Measurements from ENCODE around the gene PLCXD3. TPM values are rescaled to one million over a fixed set of nuclear protein-coding genes. Genes with fewer than 3 reads are reported as not detected.

The PLCXD3 gene
- total and polyA plus RNA-seq, 9 of the 15 experiments (the other 6 are each of a cell fraction or from before 2014, with no cell fraction given), result not detected

DNA sequence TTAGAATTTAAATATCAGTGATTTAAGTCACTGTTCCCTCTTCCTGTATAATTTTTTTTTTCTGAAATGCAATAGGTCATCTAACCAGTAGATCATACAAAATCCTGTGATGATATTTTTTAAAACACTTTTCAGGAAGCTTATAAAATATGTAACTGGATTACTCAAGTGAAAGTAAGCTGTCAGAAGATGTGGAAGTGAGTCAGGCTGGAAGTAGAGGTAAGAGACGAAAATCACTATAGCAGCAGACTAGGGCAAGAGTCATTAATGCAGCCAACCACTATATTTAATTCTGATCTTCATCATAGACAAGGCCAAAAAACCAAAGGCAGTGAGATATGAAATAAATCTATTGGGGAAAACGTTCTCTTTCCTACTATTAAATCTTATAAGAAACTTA is 231.4 kb downstream of the PLCXD3 start:
- no peak overlapping the region for H3K9ac ChIP-seq (ENCODE audit: insufficient read depth in 1 of 2, low read depth in 2 of 2, low read length in 2 of 2)
- H3K4me1 ChIP-seq (replicated peaks in 1 of 2; ENCODE audit: control insufficient read depth in 2 of 2, insufficient read depth in 2 of 2, low read length in 2 of 2), result no peaks in the 10 kb centered on the region
- no peak overlapping the region for H2AFZ ChIP-seq (ENCODE audit: low read depth, low read length)
- H3K36me3 ChIP-seq (ENCODE audit: control insufficient read depth, insufficient read depth, low read length), result no peaks in the 10 kb centered on the region
- H3K9me3 ChIP-seq (replicated peaks; ENCODE audit: control insufficient read depth, insufficient read depth, low read depth, low read length), result no peaks in the 10 kb centered on the region
- no peak overlapping the region for H3K27ac ChIP-seq (ENCODE audit: extremely low read depth, low read depth, low read length)
- intact Hi-C loops (cut with micrococcal nuclease) (no loop called here), in situ Hi-C loops (cut with MboI) (no loop called here)
- no peak for ATAC-seq
- H3K4me2 ChIP-seq (ENCODE audit: insufficient read depth, low read length), result no peak overlapping the region
- FAIRE-seq, result no peak
- CTCF ChIA-PET (ENCODE audit: low intra/inter-chr PET ratio), result no interaction called here
- no peak for DNase-seq (ENCODE audit: extremely low read depth in 1 of 4, low spot score in 3 of 4)
- no peaks in the 10 kb centered on the region for H3K9me1 ChIP-seq (ENCODE audit: control insufficient read depth, insufficient read depth, low read length)
- H3K79me2 ChIP-seq (ENCODE audit: control insufficient read depth, insufficient read depth, low read length), result no peaks in the 10 kb centered on the region
- no peaks in the 10 kb centered on the region for H4K20me1 ChIP-seq (replicated peaks; ENCODE audit: control insufficient read depth, insufficient read depth, low read length)
- 3% methylated on average over 2 of the region's 2 CpGs for WGBS (ENCODE audit: insufficient coverage, low coverage, missing lambda C conversion rate)
- TF ChIP-seq GTF2A2 (tag; IDR thresholded peaks at IDR 0.05) (no peak), PRPF4 (IDR thresholded peaks at IDR 0.05; ENCODE audit: insufficient read depth, low read depth, low read length, poor library complexity, severe bottlenecking) (no peak), STAG1 (CRISPR knock-in tag; IDR thresholded peaks at IDR 0.05; ENCODE audit: borderline replicate concordance) (no peak), ZNF347 (CRISPR knock-in tag; IDR thresholded peaks at IDR 0.05; ENCODE audit: low read depth) (no peak), NR2C2 (CRISPR knock-in tag; IDR thresholded peaks at IDR 0.05) (no peak), NR2C2 (tag; IDR thresholded peaks at IDR 0.05) (no peak), ZFX (CRISPR knock-in tag; IDR thresholded peaks at IDR 0.05) (no peak), ZNF408 (CRISPR knock-in tag; IDR thresholded peaks at IDR 0.05; ENCODE audit: low read depth) (no peak), ZNF707 (CRISPR knock-in tag; conservative IDR thresholded peaks at IDR 0.05) (no peak), KDM5B (IDR thresholded peaks at IDR 0.05; ENCODE audit: insufficient replicate concordance, low read depth, low read length) (no peak), FOXJ3 (CRISPR knock-in tag; IDR thresholded peaks at IDR 0.05) (no peak), KLF10 (CRISPR knock-in tag; IDR thresholded peaks at IDR 0.05) (no peak), DPF2 (IDR thresholded peaks at IDR 0.05) (no peak), NCOA6 (IDR thresholded peaks at IDR 0.05) (no peak), C11orf30 (IDR thresholded peaks at IDR 0.05; ENCODE audit: low read depth) (no peak)
- TF ChIP-seq, protein P1, sequence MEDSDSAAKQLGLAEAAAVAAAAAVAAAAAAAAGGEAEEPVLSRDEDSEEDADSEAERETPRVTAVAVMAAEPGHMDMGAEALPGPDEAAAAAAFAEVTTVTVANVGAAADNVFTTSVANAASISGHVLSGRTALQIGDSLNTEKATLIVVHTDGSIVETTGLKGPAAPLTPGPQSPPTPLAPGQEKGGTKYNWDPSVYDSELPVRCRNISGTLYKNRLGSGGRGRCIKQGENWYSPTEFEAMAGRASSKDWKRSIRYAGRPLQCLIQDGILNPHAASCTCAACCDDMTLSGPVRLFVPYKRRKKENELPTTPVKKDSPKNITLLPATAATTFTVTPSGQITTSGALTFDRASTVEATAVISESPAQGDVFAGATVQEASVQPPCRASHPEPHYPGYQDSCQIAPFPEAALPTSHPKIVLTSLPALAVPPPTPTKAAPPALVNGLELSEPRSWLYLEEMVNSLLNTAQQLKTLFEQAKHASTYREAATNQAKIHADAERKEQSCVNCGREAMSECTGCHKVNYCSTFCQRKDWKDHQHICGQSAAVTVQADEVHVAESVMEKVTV (CRISPR knock-in tag; IDR thresholded peaks at IDR 0.05), result no peak
- TF ChIP-seq, protein P2, sequence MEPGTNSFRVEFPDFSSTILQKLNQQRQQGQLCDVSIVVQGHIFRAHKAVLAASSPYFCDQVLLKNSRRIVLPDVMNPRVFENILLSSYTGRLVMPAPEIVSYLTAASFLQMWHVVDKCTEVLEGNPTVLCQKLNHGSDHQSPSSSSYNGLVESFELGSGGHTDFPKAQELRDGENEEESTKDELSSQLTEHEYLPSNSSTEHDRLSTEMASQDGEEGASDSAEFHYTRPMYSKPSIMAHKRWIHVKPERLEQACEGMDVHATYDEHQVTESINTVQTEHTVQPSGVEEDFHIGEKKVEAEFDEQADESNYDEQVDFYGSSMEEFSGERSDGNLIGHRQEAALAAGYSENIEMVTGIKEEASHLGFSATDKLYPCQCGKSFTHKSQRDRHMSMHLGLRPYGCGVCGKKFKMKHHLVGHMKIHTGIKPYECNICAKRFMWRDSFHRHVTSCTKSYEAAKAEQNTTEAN (CRISPR knock-in tag; IDR thresholded peaks at IDR 0.05), result no peak
- TF ChIP-seq, protein P3, sequence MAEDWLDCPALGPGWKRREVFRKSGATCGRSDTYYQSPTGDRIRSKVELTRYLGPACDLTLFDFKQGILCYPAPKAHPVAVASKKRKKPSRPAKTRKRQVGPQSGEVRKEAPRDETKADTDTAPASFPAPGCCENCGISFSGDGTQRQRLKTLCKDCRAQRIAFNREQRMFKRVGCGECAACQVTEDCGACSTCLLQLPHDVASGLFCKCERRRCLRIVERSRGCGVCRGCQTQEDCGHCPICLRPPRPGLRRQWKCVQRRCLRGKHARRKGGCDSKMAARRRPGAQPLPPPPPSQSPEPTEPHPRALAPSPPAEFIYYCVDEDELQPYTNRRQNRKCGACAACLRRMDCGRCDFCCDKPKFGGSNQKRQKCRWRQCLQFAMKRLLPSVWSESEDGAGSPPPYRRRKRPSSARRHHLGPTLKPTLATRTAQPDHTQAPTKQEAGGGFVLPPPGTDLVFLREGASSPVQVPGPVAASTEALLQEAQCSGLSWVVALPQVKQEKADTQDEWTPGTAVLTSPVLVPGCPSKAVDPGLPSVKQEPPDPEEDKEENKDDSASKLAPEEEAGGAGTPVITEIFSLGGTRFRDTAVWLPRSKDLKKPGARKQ (CRISPR knock-in tag; IDR thresholded peaks at IDR 0.05), result no peak
- POLR2A ChIA-PET, result no interaction called here
- no TSS peak for BruUV-seq (replicated peaks)
- no peak overlapping the region for H3K4me3 ChIP-seq
- H3K27me3 ChIP-seq (ENCODE audit: control insufficient read depth in 2 of 2, insufficient read depth in 2 of 2, low read length in 2 of 2), result no peaks in the 10 kb centered on the region

All from K562 (cell line).